ENCODE measurements around the gene PNRC1. TPM values are rescaled to one million over a fixed set of nuclear protein-coding genes. Genes with fewer than 3 reads are reported as not detected.

PNRC1 gene
- total RNA-seq, 1 experiment from 2014 or later = 45.1 TPM

- Histone ChIP-seq H3K4me1 (peaks cover 27% of the 10 kb centered on the region), H3K9me3 (no peaks in the 10 kb centered on the region), H3K27me3 (replicated peaks; ENCODE audit: control insufficient read depth, insufficient read depth, low read length) (no peaks in the 10 kb centered on the region), H3K36me3 (ENCODE audit: control insufficient read depth, insufficient read depth, low read length) (no peaks in the 10 kb centered on the region), H3K4me3 (ENCODE audit: low read depth, low read length) (no peak overlapping the region)
- intact Hi-C loops (cut with micrococcal nuclease; ENCODE audit: unreplicated experiment) = no loop called here
- ChIA-PET POLR2A (no interaction called here), CTCF (no interaction called here)
- H3K27ac Mint-ChIP-seq (ENCODE audit: unreplicated experiment) = no peak overlapping the region
- DNase-seq = no peak
- no peak for TF ChIP-seq CTCF (IDR thresholded peaks at IDR 0.05; ENCODE audit: insufficient read depth in 1 of 2, low read depth in 1 of 2, low read length in 1 of 2, severe bottlenecking in 1 of 2, unreplicated experiment in 1 of 2)
- no peaks in the 10 kb centered on the region for H3K36me3 Mint-ChIP-seq (ENCODE audit: insufficient read depth, unreplicated experiment)
- BruUV-seq (replicated peaks) = no TSS peak
- no peak overlapping the region for H3K4me3 Mint-ChIP-seq (ENCODE audit: unreplicated experiment)
- no peaks in the 10 kb centered on the region for H3K27me3 Mint-ChIP-seq (ENCODE audit: insufficient read depth, unreplicated experiment)
- peaks cover 7% of the 10 kb centered on the region for H3K9me3 Mint-ChIP-seq (ENCODE audit: unreplicated experiment)
- peaks cover 25% of the 10 kb centered on the region for H3K4me1 Mint-ChIP-seq (ENCODE audit: low read depth, unreplicated experiment)
Observed at GRCh38 chr6:89045576-89045975, 35.0 kb upstream of the PNRC1 start.

DNA sequence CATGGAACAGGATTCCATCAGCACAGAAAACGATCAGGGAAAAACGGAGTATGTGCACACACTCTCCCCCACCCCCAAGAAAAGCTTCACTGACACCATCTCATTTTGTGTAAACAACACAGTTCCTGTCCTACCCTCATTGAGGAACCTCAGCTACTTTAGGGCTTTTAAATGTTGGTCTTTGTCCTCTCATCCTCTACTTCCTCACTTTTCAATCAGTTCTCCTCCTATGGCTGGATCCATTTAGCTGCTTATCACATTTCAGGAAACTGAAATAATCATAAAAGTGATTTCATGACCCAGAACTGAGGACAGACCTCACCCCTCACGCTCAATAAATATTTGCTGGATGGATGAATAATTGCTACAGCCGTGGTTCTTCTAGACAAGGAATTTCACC is 33.1 kb upstream of the PNRC1 start:
- Mint-ChIP-seq H3K9me3 (ENCODE audit: unreplicated experiment) (no peaks in the 10 kb centered on the region), H3K27me3 (ENCODE audit: insufficient read depth, unreplicated experiment) (no peaks in the 10 kb centered on the region), H3K27ac (ENCODE audit: unreplicated experiment) (peak overlapping the region; percentile 49), H3K4me1 (ENCODE audit: low read depth, unreplicated experiment) (peaks cover 19% of the 10 kb centered on the region), H3K36me3 (ENCODE audit: insufficient read depth, unreplicated experiment) (no peaks in the 10 kb centered on the region), H3K4me3 (ENCODE audit: unreplicated experiment) (peak overlapping the region; percentile 29)
- Histone ChIP-seq H3K27me3 (replicated peaks; ENCODE audit: control insufficient read depth, insufficient read depth, low read length) (no peaks in the 10 kb centered on the region), H3K9me3 (no peaks in the 10 kb centered on the region), H3K4me3 (ENCODE audit: low read depth, low read length) (no peak overlapping the region), H3K4me1 (peaks cover 27% of the 10 kb centered on the region), H3K36me3 (ENCODE audit: control insufficient read depth, insufficient read depth, low read length) (no peaks in the 10 kb centered on the region)
- no TSS peak for BruUV-seq (replicated peaks)
- intact Hi-C loops (cut with micrococcal nuclease; ENCODE audit: unreplicated experiment) = loop anchor here (1.0 kb wide), 1 partner anchor 12 kb away; no protein-coding TSS in a partner anchor
- ChIA-PET POLR2A (interaction anchor here (1.4 kb wide), 1 partner anchor 33 kb away, joined by 15 read pairs; the partner anchor contains the start of gene PNRC1), CTCF (interaction anchor here (0.6 kb wide), 1 partner anchor 1812 kb away, joined by 3 read pairs; no protein-coding TSS in a partner anchor)
- peak in 1 of 2 experiments; percentile 22 for DNase-seq
- no peak for TF ChIP-seq CTCF (IDR thresholded peaks at IDR 0.05; ENCODE audit: insufficient read depth in 1 of 2, low read depth in 1 of 2, low read length in 1 of 2, severe bottlenecking in 1 of 2, unreplicated experiment in 1 of 2)

- Mint-ChIP-seq H3K36me3 (ENCODE audit: insufficient read depth, unreplicated experiment) (no peaks in the 10 kb centered on the region), H3K27me3 (ENCODE audit: insufficient read depth, unreplicated experiment) (no peaks in the 10 kb centered on the region), H3K9me3 (ENCODE audit: unreplicated experiment) (no peaks in the 10 kb centered on the region), H3K4me3 (ENCODE audit: unreplicated experiment) (no peak overlapping the region), H3K27ac (ENCODE audit: unreplicated experiment) (peak overlapping the region; percentile 49), H3K4me1 (ENCODE audit: low read depth, unreplicated experiment) (peaks cover 19% of the 10 kb centered on the region)
- ChIA-PET POLR2A (interaction anchor here (1.4 kb wide), 1 partner anchor 32 kb away, joined by 15 read pairs; the partner anchor contains the start of gene PNRC1), CTCF (no interaction called here)
- BruUV-seq (replicated peaks) = no TSS peak
- Histone ChIP-seq H3K4me3 (ENCODE audit: low read depth, low read length) (no peak overlapping the region), H3K36me3 (ENCODE audit: control insufficient read depth, insufficient read depth, low read length) (no peaks in the 10 kb centered on the region), H3K4me1 (peaks cover 27% of the 10 kb centered on the region), H3K9me3 (no peaks in the 10 kb centered on the region), H3K27me3 (replicated peaks; ENCODE audit: control insufficient read depth, insufficient read depth, low read length) (no peaks in the 10 kb centered on the region)
- no peak for DNase-seq
- TF ChIP-seq CTCF (IDR thresholded peaks at IDR 0.05; ENCODE audit: insufficient read depth in 1 of 2, low read depth in 1 of 2, low read length in 1 of 2, severe bottlenecking in 1 of 2, unreplicated experiment in 1 of 2) = no peak
- intact Hi-C loops (cut with micrococcal nuclease; ENCODE audit: unreplicated experiment) = no loop called here
Observed at GRCh38 chr6:89048288-89048923, 32.1 kb upstream of the PNRC1 start.
